ENCODE data around the gene SS18L1.

The SS18L1 gene

GRCh38 chr20:62158088-62158400 is 14.5 kb downstream of the SS18L1 start:
- H3K4me2 ChIP-seq, result no peak overlapping the region
- no peaks in the 10 kb centered on the region for H3K36me3 ChIP-seq (ENCODE audit: insufficient read depth)
- H3K27ac ChIP-seq, result no peak overlapping the region
- no peak for TF ChIP-seq CTCF (conservative IDR thresholded peaks at IDR 0.05; ENCODE audit: low read depth, low read length)
- no peak overlapping the region for H2AFZ ChIP-seq (ENCODE audit: low read depth)
- H3K4me3 ChIP-seq (IDR thresholded peaks at IDR 0.05; ENCODE audit: insufficient read depth, low read depth, low read length), result no peak overlapping the region
- no peak overlapping the region for H3K9ac ChIP-seq
- no peaks in the 10 kb centered on the region for H3K27me3 ChIP-seq (ENCODE audit: insufficient read depth, low read depth)
- no peaks in the 10 kb centered on the region for H4K20me1 ChIP-seq (ENCODE audit: insufficient read depth)
- peaks cover 9% of the 10 kb centered on the region; the same call in 1 of the 2 replicates for H3K79me2 ChIP-seq (ENCODE audit: insufficient read depth, low read depth)
- no peaks in the 10 kb centered on the region for H3K4me1 ChIP-seq (ENCODE audit: low read depth, poor library complexity, severe bottlenecking)

- no peak overlapping the region for H3K9ac ChIP-seq
- H3K27me3 ChIP-seq (ENCODE audit: insufficient read depth, low read depth), result no peaks in the 10 kb centered on the region
- no peak overlapping the region for H3K27ac ChIP-seq
- H3K4me2 ChIP-seq, result no peak overlapping the region
- H3K4me3 ChIP-seq (IDR thresholded peaks at IDR 0.05; ENCODE audit: insufficient read depth, low read depth, low read length), result no peak overlapping the region
- H2AFZ ChIP-seq (ENCODE audit: low read depth), result no peak overlapping the region
- no peaks in the 10 kb centered on the region for H3K4me1 ChIP-seq (ENCODE audit: low read depth, poor library complexity, severe bottlenecking)
- H4K20me1 ChIP-seq (ENCODE audit: insufficient read depth), result no peaks in the 10 kb centered on the region
- H3K36me3 ChIP-seq (ENCODE audit: insufficient read depth), result no peaks in the 10 kb centered on the region
- H3K79me2 ChIP-seq (ENCODE audit: insufficient read depth, low read depth), result peaks cover 9% of the 10 kb centered on the region; the same call in 1 of the 2 replicates
- no peak for TF ChIP-seq CTCF (conservative IDR thresholded peaks at IDR 0.05; ENCODE audit: low read depth, low read length)
Observed at GRCh38 chr20:62158541-62158940, 15.0 kb downstream of the SS18L1 start.

- Histone ChIP-seq H3K4me1 (ENCODE audit: low read depth, poor library complexity, severe bottlenecking) (no peaks in the 10 kb centered on the region), H3K27me3 (ENCODE audit: insufficient read depth, low read depth) (no peaks in the 10 kb centered on the region), H2AFZ (ENCODE audit: low read depth) (no peak overlapping the region), H3K79me2 (ENCODE audit: insufficient read depth, low read depth) (peaks cover 9% of the 10 kb centered on the region; the same call in 1 of the 2 replicates), H3K9ac (no peak overlapping the region), H3K36me3 (ENCODE audit: insufficient read depth) (no peaks in the 10 kb centered on the region), H3K27ac (no peak overlapping the region), H4K20me1 (ENCODE audit: insufficient read depth) (no peaks in the 10 kb centered on the region), H3K4me2 (no peak overlapping the region), H3K4me3 (IDR thresholded peaks at IDR 0.05; ENCODE audit: insufficient read depth, low read depth, low read length) (no peak overlapping the region)
- TF ChIP-seq CTCF (conservative IDR thresholded peaks at IDR 0.05; ENCODE audit: low read depth, low read length), result no peak
Observed at GRCh38 chr20:62159052-62159451, 15.5 kb downstream of the SS18L1 start.

GRCh38 chr20:62159839-62160238 is 16.3 kb downstream of the SS18L1 start:
- H3K79me2 ChIP-seq (ENCODE audit: insufficient read depth, low read depth), result peaks cover under 1% of the 10 kb centered on the region; the same call in 1 of the 2 replicates
- no peak overlapping the region for H3K9ac ChIP-seq
- no peak overlapping the region for H3K27ac ChIP-seq
- no peaks in the 10 kb centered on the region for H4K20me1 ChIP-seq (ENCODE audit: insufficient read depth)
- no peak overlapping the region for H2AFZ ChIP-seq (ENCODE audit: low read depth)
- no peak for TF ChIP-seq CTCF (conservative IDR thresholded peaks at IDR 0.05; ENCODE audit: low read depth, low read length)
- no peaks in the 10 kb centered on the region for H3K36me3 ChIP-seq (ENCODE audit: insufficient read depth)
- H3K4me3 ChIP-seq (IDR thresholded peaks at IDR 0.05; ENCODE audit: insufficient read depth, low read depth, low read length), result no peak overlapping the region
- no peaks in the 10 kb centered on the region for H3K27me3 ChIP-seq (ENCODE audit: insufficient read depth, low read depth)
- no peaks in the 10 kb centered on the region for H3K4me1 ChIP-seq (ENCODE audit: low read depth, poor library complexity, severe bottlenecking)
- no peak overlapping the region for H3K4me2 ChIP-seq

All from KMS-11 (cell line).